A549 (cell line): ENCODE data around the gene NUDT21.

Source experiments
- BHLHE40 ChIP-seq: IDR thresholded peaks from 2 replicates; pipeline ENCODE4 v1.6.1; 2012; ENCODE audit warnings: low read depth, low read length, inconsistent platforms
- CTCF ChIP-seq: fragments of >200 bp; sonication (Bioruptor Twin); formaldehyde crosslinking; IDR thresholded peaks from 3 replicates; pipeline ENCODE4 v1.5.1; 2016
- HDAC2 ChIP-seq: fragments of 200-600 bp; sonication (generic); IDR thresholded peaks from 2 replicates; pipeline ENCODE4 v1.6.1; 2016
- HOXA7 ChIP-seq: fragments of 250-450 bp; sonication (Bioruptor Pico); IDR thresholded peaks from 2 replicates; pipeline ENCODE4 v1.5.0; 2020; ENCODE audit warnings: mild to moderate bottlenecking, moderate library complexity
- JUN ChIP-seq, 2 experiments: fragments of >200 bp; sonication (Bioruptor Twin); formaldehyde crosslinking; IDR thresholded peaks; 2 replicates in 1 of 2; 3 replicates in 1 of 2; pipeline ENCODE4 v1.6.1; 2016 to 2017
- JUNB ChIP-seq: fragments of >200 bp; sonication (Bioruptor Twin); formaldehyde crosslinking; IDR thresholded peaks from 2 replicates; pipeline ENCODE4 v1.6.1; 2016
- MAX ChIP-seq: IDR thresholded peaks from 2 replicates; pipeline ENCODE4 v1.6.1; 2012
- PBX3 ChIP-seq: IDR thresholded peaks from 2 replicates; pipeline ENCODE4 v1.6.1; 2012
- PHF8 ChIP-seq: fragments of 200-600 bp; sonication (generic); IDR thresholded peaks from 2 replicates; pipeline ENCODE4 v1.6.1; 2016; ENCODE audit warnings: low read depth, mild to moderate bottlenecking, antibody characterized with exemption, moderate library complexity, borderline replicate concordance
- POLR2A ChIP-seq: IDR thresholded peaks from 2 replicates; pipeline ENCODE4 v1.6.1; 2012; ENCODE audit warnings: mild to moderate bottlenecking, low read length
- REST ChIP-seq: fragments of 200-600 bp; sonication (generic); IDR thresholded peaks from 2 replicates; pipeline ENCODE4 v1.6.1; 2016; ENCODE audit warnings: antibody characterized with exemption, mild to moderate bottlenecking, moderate library complexity
- TFCP2L1 ChIP-seq: fragments of 250-450 bp; sonication (Bioruptor Pico); IDR thresholded peaks from 2 replicates; pipeline ENCODE4 v1.5.0; 2021; ENCODE audit warnings: mild to moderate bottlenecking

GRCh38 chr16:56426585-56426984 lies 24.5 kb downstream of the NUDT21 start:
- no peak for TF ChIP-seq PHF8
- no peak for TF ChIP-seq PBX3
- no peak for TF ChIP-seq HDAC2
- TF ChIP-seq JUN (IDR thresholded peaks at IDR 0.05): no peak
- TF ChIP-seq REST: no peak
- TF ChIP-seq CTCF: no peak
- no peak for TF ChIP-seq JUNB
- TF ChIP-seq BHLHE40: no peak
- TF ChIP-seq MAX: no peak
- no peak for TF ChIP-seq POLR2A
- no peak for TF ChIP-seq TFCP2L1 (CRISPR knock-in tag)
- TF ChIP-seq HOXA7: no peak
